ENCODE results near the gene CENPL.
"Not testable (repeated sequence)": the region's sequence is repeated elsewhere in the genome, so short reads cannot be mapped to it uniquely, and the experiment has no call there.

The CENPL gene

GRCh38 chr1:173789841-173790240 lies 34.8 kb downstream of the CENPL start:
- Histone ChIP-seq H3K4me3 (ENCODE audit: low read length) (no peak overlapping the region), H3K4me1 (ENCODE audit: control insufficient read depth, insufficient read depth, low read length) (no peaks in the 10 kb centered on the region), H3K36me3 (ENCODE audit: control insufficient read depth, insufficient read depth, low read length, severe bottlenecking) (peaks cover 52% of the 10 kb centered on the region), H3K27me3 (replicated peaks; ENCODE audit: control insufficient read depth, insufficient read depth, low read length) (no peaks in the 10 kb centered on the region), H3K9ac (ENCODE audit: low read length) (no peak overlapping the region), H3K9me3 (ENCODE audit: control insufficient read depth, low read length) (no peaks in the 10 kb centered on the region)
- DNase-seq (ENCODE audit: low read depth), result no peak

GRCh38 chr1:173784997-173785396 lies 39.7 kb downstream of the CENPL start:
- H3K9me3 ChIP-seq (ENCODE audit: control insufficient read depth, low read length), result no peaks in the 10 kb centered on the region
- no peaks in the 10 kb centered on the region for H3K4me1 ChIP-seq (ENCODE audit: control insufficient read depth, insufficient read depth, low read length)
- no peak overlapping the region for H3K4me3 ChIP-seq (ENCODE audit: low read length)
- DNase-seq (ENCODE audit: low read depth), result no peak
- H3K27me3 ChIP-seq (replicated peaks; ENCODE audit: control insufficient read depth, insufficient read depth, low read length), result no peaks in the 10 kb centered on the region
- H3K36me3 ChIP-seq (ENCODE audit: control insufficient read depth, insufficient read depth, low read length, severe bottlenecking), result peaks cover 88% of the 10 kb centered on the region
- H3K9ac ChIP-seq (ENCODE audit: low read length), result no peak overlapping the region

GRCh38 chr1:173779936-173780335 lies 44.7 kb downstream of the CENPL start:
- Histone ChIP-seq H3K9ac (ENCODE audit: low read length) (no peak overlapping the region), H3K36me3 (ENCODE audit: control insufficient read depth, insufficient read depth, low read length, severe bottlenecking) (peaks cover 80% of the 10 kb centered on the region)

GRCh38 chr1:173775578-173776226 lies 49.0 kb downstream of the CENPL start:
- H3K9me3 ChIP-seq (ENCODE audit: control insufficient read depth, low read length), result no peaks in the 10 kb centered on the region
- H3K9ac ChIP-seq (ENCODE audit: low read length), result no peak overlapping the region
- H3K4me3 ChIP-seq (ENCODE audit: low read length), result no peak overlapping the region
- H3K4me1 ChIP-seq (ENCODE audit: control insufficient read depth, insufficient read depth, low read length), result peaks cover 4% of the 10 kb centered on the region
- H3K27me3 ChIP-seq (replicated peaks; ENCODE audit: control insufficient read depth, insufficient read depth, low read length), result no peaks in the 10 kb centered on the region
- H3K36me3 ChIP-seq (ENCODE audit: control insufficient read depth, insufficient read depth, low read length, severe bottlenecking), result peaks cover 41% of the 10 kb centered on the region
- no peak for DNase-seq (ENCODE audit: low read depth)

More at GRCh38 chr1:173779936-173780335, 44.7 kb downstream of the CENPL start:
- Histone ChIP-seq H3K9me3 (ENCODE audit: control insufficient read depth, low read length) (no peaks in the 10 kb centered on the region), H3K4me1 (ENCODE audit: control insufficient read depth, insufficient read depth, low read length) (no peaks in the 10 kb centered on the region), H3K27me3 (replicated peaks; ENCODE audit: control insufficient read depth, insufficient read depth, low read length) (no peaks in the 10 kb centered on the region), H3K4me3 (ENCODE audit: low read length) (no peak overlapping the region)
- no peak for DNase-seq (ENCODE audit: low read depth)

- peaks cover 4% of the 10 kb centered on the region for H3K4me1 ChIP-seq (ENCODE audit: control insufficient read depth, insufficient read depth, low read length)
Observed at GRCh38 chr1:173771560-173771959, 53.1 kb downstream of the CENPL start.

GRCh38 chr1:173770330-173770729 lies 54.4 kb downstream of the CENPL start:
- H3K4me3 ChIP-seq (ENCODE audit: low read length); DNase-seq (ENCODE audit: low read depth); H3K4me1 ChIP-seq (ENCODE audit: control insufficient read depth, insufficient read depth, low read length); H3K9me3 ChIP-seq (ENCODE audit: control insufficient read depth, low read length); H3K9ac ChIP-seq (ENCODE audit: low read length); H3K27me3 ChIP-seq (replicated peaks; ENCODE audit: control insufficient read depth, insufficient read depth, low read length): not testable (repeated sequence)
- H3K36me3 ChIP-seq (ENCODE audit: control insufficient read depth, insufficient read depth, low read length, severe bottlenecking), result peaks cover 38% of the 10 kb centered on the region

More at GRCh38 chr1:173771560-173771959, 53.1 kb downstream of the CENPL start:
- Histone ChIP-seq H3K9me3 (ENCODE audit: control insufficient read depth, low read length) (no peaks in the 10 kb centered on the region), H3K4me3 (ENCODE audit: low read length) (no peak overlapping the region), H3K9ac (ENCODE audit: low read length) (no peak overlapping the region), H3K36me3 (ENCODE audit: control insufficient read depth, insufficient read depth, low read length, severe bottlenecking) (peaks cover 40% of the 10 kb centered on the region), H3K27me3 (replicated peaks; ENCODE audit: control insufficient read depth, insufficient read depth, low read length) (no peaks in the 10 kb centered on the region)
- no peak for DNase-seq (ENCODE audit: low read depth)

- Histone ChIP-seq H3K9ac (ENCODE audit: low read length) (no peak overlapping the region), H3K4me3 (ENCODE audit: low read length) (no peak overlapping the region), H3K36me3 (ENCODE audit: control insufficient read depth, insufficient read depth, low read length, severe bottlenecking) (peaks cover 32% of the 10 kb centered on the region), H3K27me3 (replicated peaks; ENCODE audit: control insufficient read depth, insufficient read depth, low read length) (no peaks in the 10 kb centered on the region), H3K4me1 (ENCODE audit: control insufficient read depth, insufficient read depth, low read length) (no peaks in the 10 kb centered on the region), H3K9me3 (ENCODE audit: control insufficient read depth, low read length) (no peaks in the 10 kb centered on the region)
- DNase-seq (ENCODE audit: low read depth), result no peak
Observed at GRCh38 chr1:173768827-173769226, 55.9 kb downstream of the CENPL start.

- no peak overlapping the region for H3K4me3 ChIP-seq (ENCODE audit: low read length)
- H3K9ac ChIP-seq (ENCODE audit: low read length), result no peak overlapping the region
- H3K4me1 ChIP-seq (ENCODE audit: control insufficient read depth, insufficient read depth, low read length), result no peaks in the 10 kb centered on the region
- H3K36me3 ChIP-seq (ENCODE audit: control insufficient read depth, insufficient read depth, low read length, severe bottlenecking), result peaks cover 33% of the 10 kb centered on the region
- no peaks in the 10 kb centered on the region for H3K9me3 ChIP-seq (ENCODE audit: control insufficient read depth, low read length)
- no peak for DNase-seq (ENCODE audit: low read depth)
- no peaks in the 10 kb centered on the region for H3K27me3 ChIP-seq (replicated peaks; ENCODE audit: control insufficient read depth, insufficient read depth, low read length)
Observed at GRCh38 chr1:173768206-173768605, 56.5 kb downstream of the CENPL start.

- H3K27me3 ChIP-seq (replicated peaks; ENCODE audit: control insufficient read depth, insufficient read depth, low read length); H3K9ac ChIP-seq (ENCODE audit: low read length); H3K9me3 ChIP-seq (ENCODE audit: control insufficient read depth, low read length); H3K4me1 ChIP-seq (ENCODE audit: control insufficient read depth, insufficient read depth, low read length); H3K4me3 ChIP-seq (ENCODE audit: low read length); DNase-seq (ENCODE audit: low read depth): not testable (repeated sequence)
- H3K36me3 ChIP-seq (ENCODE audit: control insufficient read depth, insufficient read depth, low read length, severe bottlenecking), result peaks cover 49% of the 10 kb centered on the region
Observed at GRCh38 chr1:173764331-173764730, 60.4 kb downstream of the CENPL start.

GRCh38 chr1:173758980-173759379 lies 65.7 kb downstream of the CENPL start:
- Histone ChIP-seq H3K9ac (ENCODE audit: low read length) (no peak overlapping the region), H3K4me3 (ENCODE audit: low read length) (no peak overlapping the region), H3K27me3 (replicated peaks; ENCODE audit: control insufficient read depth, insufficient read depth, low read length) (no peaks in the 10 kb centered on the region), H3K36me3 (ENCODE audit: control insufficient read depth, insufficient read depth, low read length, severe bottlenecking) (peaks cover 74% of the 10 kb centered on the region), H3K4me1 (ENCODE audit: control insufficient read depth, insufficient read depth, low read length) (no peaks in the 10 kb centered on the region), H3K9me3 (ENCODE audit: control insufficient read depth, low read length) (no peaks in the 10 kb centered on the region)
- DNase-seq (ENCODE audit: low read depth), result no peak

GRCh38 chr1:173758110-173758509 lies 66.6 kb downstream of the CENPL start:
- Histone ChIP-seq H3K4me3 (ENCODE audit: low read length) (no peak overlapping the region), H3K4me1 (ENCODE audit: control insufficient read depth, insufficient read depth, low read length) (no peaks in the 10 kb centered on the region), H3K27me3 (replicated peaks; ENCODE audit: control insufficient read depth, insufficient read depth, low read length) (no peaks in the 10 kb centered on the region), H3K9ac (ENCODE audit: low read length) (no peak overlapping the region), H3K36me3 (ENCODE audit: control insufficient read depth, insufficient read depth, low read length, severe bottlenecking) (peaks cover 81% of the 10 kb centered on the region), H3K9me3 (ENCODE audit: control insufficient read depth, low read length) (no peaks in the 10 kb centered on the region)
- DNase-seq (ENCODE audit: low read depth), result no peak

GRCh38 chr1:173757666-173758065 lies 67.0 kb downstream of the CENPL start:
- no peak for DNase-seq (ENCODE audit: low read depth)
- Histone ChIP-seq H3K9ac (ENCODE audit: low read length) (no peak overlapping the region), H3K9me3 (ENCODE audit: control insufficient read depth, low read length) (no peaks in the 10 kb centered on the region), H3K4me1 (ENCODE audit: control insufficient read depth, insufficient read depth, low read length) (no peaks in the 10 kb centered on the region), H3K36me3 (ENCODE audit: control insufficient read depth, insufficient read depth, low read length, severe bottlenecking) (peaks cover 85% of the 10 kb centered on the region), H3K4me3 (ENCODE audit: low read length) (no peak overlapping the region), H3K27me3 (replicated peaks; ENCODE audit: control insufficient read depth, insufficient read depth, low read length) (no peaks in the 10 kb centered on the region)
